Measurements from ENCODE around the gene TSPAN5. TPM values are rescaled to one million over a fixed set of nuclear protein-coding genes. Genes with fewer than 3 reads are reported as not detected.
"Not testable (repeated sequence)": the region's sequence is repeated elsewhere in the genome, so short reads cannot be mapped to it uniquely, and the experiment has no call there.

TSPAN5 gene
- 4.3 and 6.6 TPM in 2 replicates for total RNA-seq (2014; rRNA removed; shearing (Covaris generic))

- peaks cover 28% of the 10 kb centered on the region for H3K27me3 ChIP-seq (ENCODE audit: control insufficient read depth, insufficient read depth, low read length)
- DNase-seq = peak; percentile 93
- no peaks in the 10 kb centered on the region for H3K36me3 ChIP-seq (replicated peaks; ENCODE audit: control insufficient read depth, insufficient read depth, low read length)
- peak within 1 kb of the TSS; percentile 74 for H3K4me3 ChIP-seq (ENCODE audit: insufficient read depth, low read depth, low read length)
Measured at GRCh38 chr4:98658287-98659105, at the start of gene TSPAN5. Gene TSPAN5, minus strand, starts transcription at chr4:98658611.

GRCh38 chr4:98706935-98707334 lies 48.5 kb upstream of the TSPAN5 start:
- Histone ChIP-seq H3K27me3 (ENCODE audit: control insufficient read depth, insufficient read depth, low read length) (no peaks in the 10 kb centered on the region), H3K36me3 (replicated peaks; ENCODE audit: control insufficient read depth, insufficient read depth, low read length) (no peaks in the 10 kb centered on the region), H3K4me3 (ENCODE audit: insufficient read depth, low read depth, low read length) (no peak overlapping the region)
- no peak for DNase-seq

- no peak for DNase-seq
- Histone ChIP-seq H3K4me3 (ENCODE audit: insufficient read depth, low read depth, low read length) (no peak overlapping the region), H3K27me3 (ENCODE audit: control insufficient read depth, insufficient read depth, low read length) (no peaks in the 10 kb centered on the region), H3K36me3 (replicated peaks; ENCODE audit: control insufficient read depth, insufficient read depth, low read length) (no peaks in the 10 kb centered on the region)
Measured at GRCh38 chr4:98706200-98706813, 47.9 kb upstream of the TSPAN5 start.

DNA sequence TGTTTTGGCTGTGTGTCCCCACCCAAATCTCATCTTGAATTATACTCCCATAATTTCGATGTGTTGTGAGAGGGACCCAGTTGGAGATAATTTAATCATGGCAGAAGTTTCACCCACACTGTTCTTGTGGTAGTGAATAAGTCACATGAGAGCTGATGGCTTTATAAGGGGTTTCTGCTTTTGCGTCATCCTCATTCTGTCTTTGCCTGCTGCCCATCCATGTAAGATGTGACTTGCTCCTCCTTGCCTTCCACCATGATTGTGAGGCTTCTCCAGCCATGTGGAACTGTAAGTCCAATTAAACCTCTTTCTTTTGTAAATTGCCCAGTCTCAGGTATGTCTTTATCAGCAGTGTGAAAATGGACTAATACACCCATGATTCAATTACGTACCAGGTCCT lies 47.2 kb upstream of the TSPAN5 start:
- not testable (repeated sequence) for DNase-seq; H3K27me3 ChIP-seq (ENCODE audit: control insufficient read depth, insufficient read depth, low read length); H3K4me3 ChIP-seq (ENCODE audit: insufficient read depth, low read depth, low read length); H3K36me3 ChIP-seq (replicated peaks; ENCODE audit: control insufficient read depth, insufficient read depth, low read length)

- no peaks in the 10 kb centered on the region for H3K27me3 ChIP-seq (ENCODE audit: control insufficient read depth, insufficient read depth, low read length)
- no peaks in the 10 kb centered on the region for H3K36me3 ChIP-seq (replicated peaks; ENCODE audit: control insufficient read depth, insufficient read depth, low read length)
- no peak overlapping the region for H3K4me3 ChIP-seq (ENCODE audit: insufficient read depth, low read depth, low read length)
- no peak for DNase-seq
Measured at GRCh38 chr4:98700656-98701055, 42.2 kb upstream of the TSPAN5 start.

DNA sequence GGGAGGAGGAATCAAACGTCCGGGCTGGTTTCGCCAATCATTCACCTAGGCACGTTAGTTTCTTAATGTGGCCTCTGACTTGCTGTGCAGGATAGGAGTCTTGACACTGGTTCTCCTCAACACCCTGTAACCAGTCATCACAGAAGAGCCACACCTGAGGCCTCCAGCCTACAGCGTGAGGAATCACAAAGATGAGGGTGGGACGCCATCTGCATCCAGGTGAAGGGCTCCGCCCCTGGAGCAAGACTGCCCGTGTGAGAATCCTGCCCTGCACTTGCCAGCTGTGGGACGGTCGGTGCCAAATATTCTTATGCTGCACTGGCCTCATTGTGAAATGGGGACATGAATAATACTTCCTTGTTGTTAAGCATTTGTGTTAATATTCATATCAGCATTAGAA lies 35.7 kb upstream of the TSPAN5 start:
- Histone ChIP-seq H3K4me3 (ENCODE audit: insufficient read depth, low read depth, low read length) (no peak overlapping the region), H3K27me3 (ENCODE audit: control insufficient read depth, insufficient read depth, low read length) (no peaks in the 10 kb centered on the region), H3K36me3 (replicated peaks; ENCODE audit: control insufficient read depth, insufficient read depth, low read length) (no peaks in the 10 kb centered on the region)
- no peak for DNase-seq

- Histone ChIP-seq H3K36me3 (replicated peaks; ENCODE audit: control insufficient read depth, insufficient read depth, low read length) (no peaks in the 10 kb centered on the region), H3K27me3 (ENCODE audit: control insufficient read depth, insufficient read depth, low read length) (no peaks in the 10 kb centered on the region), H3K4me3 (ENCODE audit: insufficient read depth, low read depth, low read length) (no peak overlapping the region)
- DNase-seq = no peak
Measured at GRCh38 chr4:98692411-98692810, 34.0 kb upstream of the TSPAN5 start.

GRCh38 chr4:98691588-98691987 lies 33.2 kb upstream of the TSPAN5 start:
- DNase-seq = no peak
- H3K27me3 ChIP-seq (ENCODE audit: control insufficient read depth, insufficient read depth, low read length) = no peaks in the 10 kb centered on the region
- no peak overlapping the region for H3K4me3 ChIP-seq (ENCODE audit: insufficient read depth, low read depth, low read length)
- H3K36me3 ChIP-seq (replicated peaks; ENCODE audit: control insufficient read depth, insufficient read depth, low read length) = no peaks in the 10 kb centered on the region

DNA sequence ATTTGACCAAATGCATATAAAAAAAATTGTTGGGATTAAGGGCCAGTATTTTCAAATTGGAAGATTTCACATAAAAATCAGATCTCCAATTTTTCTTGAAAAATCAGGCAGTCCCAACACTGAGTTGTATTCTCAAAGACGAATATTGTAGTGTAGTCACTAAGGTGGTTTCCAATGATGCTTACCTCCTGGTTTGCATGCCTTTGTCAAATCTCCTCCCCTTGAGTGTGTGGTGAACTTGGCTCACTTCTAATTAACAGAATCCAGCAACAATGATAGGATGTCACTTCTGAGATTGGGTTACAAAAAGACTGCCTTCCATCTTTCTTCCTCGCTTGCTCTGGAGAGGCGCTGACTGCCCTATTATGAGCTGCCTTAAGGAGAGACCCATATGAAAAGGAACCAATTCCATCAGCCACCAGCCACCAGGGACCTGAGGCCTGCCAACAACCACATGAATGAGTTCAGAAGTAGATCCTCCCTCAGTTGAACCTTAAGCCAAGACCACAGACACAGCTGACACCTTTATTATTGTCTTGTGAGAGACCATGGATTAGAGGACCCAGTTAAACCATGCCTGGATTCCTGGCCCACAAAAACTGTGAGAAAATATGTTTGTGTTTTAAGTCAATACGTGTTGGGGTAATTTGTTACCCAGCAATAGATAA lies 31.2 kb upstream of the TSPAN5 start:
- DNase-seq = no peak
- no peaks in the 10 kb centered on the region for H3K27me3 ChIP-seq (ENCODE audit: control insufficient read depth, insufficient read depth, low read length)
- H3K4me3 ChIP-seq (ENCODE audit: insufficient read depth, low read depth, low read length) = no peak overlapping the region
- H3K36me3 ChIP-seq (replicated peaks; ENCODE audit: control insufficient read depth, insufficient read depth, low read length) = no peaks in the 10 kb centered on the region

DNA sequence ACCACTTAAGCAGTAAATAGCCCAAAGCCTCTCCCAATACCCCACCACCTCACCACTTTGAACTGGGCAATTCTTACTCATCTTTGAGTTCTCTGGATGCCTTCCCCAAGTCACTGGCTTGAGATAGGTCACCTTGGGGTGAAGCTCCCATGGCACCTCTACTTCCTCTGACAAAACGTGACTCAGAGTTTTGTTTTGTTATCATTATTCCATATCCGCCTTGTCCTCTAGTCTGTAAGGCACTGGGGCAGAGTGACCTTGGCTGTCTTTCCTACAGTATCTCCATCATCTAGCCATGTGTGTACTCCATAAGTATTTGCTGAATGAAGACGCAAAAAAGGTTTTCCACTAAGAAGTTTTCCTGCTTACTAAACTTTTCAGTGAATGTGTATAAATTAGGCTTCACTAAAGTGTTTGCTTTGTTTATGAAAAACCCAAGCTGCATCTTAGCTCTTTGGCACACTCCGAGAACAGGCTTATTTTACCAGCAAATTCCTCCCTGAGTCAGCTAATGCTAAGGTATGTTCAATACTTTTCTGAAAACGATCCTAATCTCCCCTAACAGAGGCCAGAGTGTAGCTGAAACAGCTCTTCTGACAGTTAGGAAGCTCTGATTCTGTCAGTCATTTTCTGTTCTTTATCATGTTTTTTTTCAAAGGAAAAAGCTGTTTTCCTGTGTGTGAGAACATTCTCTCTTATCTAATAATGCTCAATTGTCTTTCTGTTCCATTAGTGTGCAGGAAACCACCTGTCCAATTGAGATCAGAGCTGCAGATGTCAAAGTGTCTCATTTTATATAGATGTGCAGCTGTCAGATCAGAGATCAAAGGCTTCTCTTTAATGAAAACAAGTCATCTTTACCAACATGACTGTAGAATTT lies 30.2 kb upstream of the TSPAN5 start:
- H3K27me3 ChIP-seq (ENCODE audit: control insufficient read depth, insufficient read depth, low read length) = no peaks in the 10 kb centered on the region
- DNase-seq = no peak
- no peak overlapping the region for H3K4me3 ChIP-seq (ENCODE audit: insufficient read depth, low read depth, low read length)
- no peaks in the 10 kb centered on the region for H3K36me3 ChIP-seq (replicated peaks; ENCODE audit: control insufficient read depth, insufficient read depth, low read length)

DNA sequence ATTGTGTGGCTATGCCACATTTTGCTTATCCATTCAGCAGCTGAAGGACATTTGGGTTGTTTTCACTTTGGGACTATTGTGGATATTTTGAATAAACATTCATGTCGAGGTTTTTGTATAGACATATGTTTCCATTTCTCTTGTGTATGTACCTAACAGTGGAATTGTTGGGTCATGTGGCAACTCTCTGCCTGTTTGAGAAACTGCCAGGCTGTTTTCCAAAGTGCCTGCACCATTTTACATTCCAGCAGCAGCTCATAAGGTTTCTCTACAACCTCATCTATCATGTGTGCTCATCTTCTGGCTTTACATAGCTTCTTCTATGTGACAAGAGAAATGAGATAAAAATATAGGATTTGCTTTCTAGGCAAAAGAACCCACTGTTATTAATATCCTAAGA lies 29.5 kb upstream of the TSPAN5 start:
- Histone ChIP-seq H3K36me3 (replicated peaks; ENCODE audit: control insufficient read depth, insufficient read depth, low read length) (no peaks in the 10 kb centered on the region), H3K4me3 (ENCODE audit: insufficient read depth, low read depth, low read length) (no peak overlapping the region), H3K27me3 (ENCODE audit: control insufficient read depth, insufficient read depth, low read length) (no peaks in the 10 kb centered on the region)
- no peak for DNase-seq

DNA sequence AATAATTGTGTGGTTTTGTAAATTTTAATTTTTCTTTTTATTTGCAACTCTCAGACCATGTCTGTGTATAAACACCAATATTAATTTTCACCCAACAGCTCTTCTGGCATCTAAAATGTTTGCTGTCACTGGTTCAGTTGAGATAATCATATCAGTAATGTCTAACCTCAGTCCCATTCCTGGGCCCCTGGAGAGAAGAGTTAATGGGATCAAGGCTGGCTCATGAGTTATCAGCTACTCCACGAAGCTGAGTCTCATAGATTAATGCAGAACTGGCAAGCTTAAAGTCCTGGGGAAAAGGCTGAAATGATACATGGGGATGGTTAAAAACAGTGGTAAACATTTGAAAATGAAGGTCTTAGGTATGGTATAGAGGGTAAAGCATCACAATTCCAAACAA lies 28.4 kb upstream of the TSPAN5 start:
- no peak overlapping the region for H3K4me3 ChIP-seq (ENCODE audit: insufficient read depth, low read depth, low read length)
- no peaks in the 10 kb centered on the region for H3K27me3 ChIP-seq (ENCODE audit: control insufficient read depth, insufficient read depth, low read length)
- no peaks in the 10 kb centered on the region for H3K36me3 ChIP-seq (replicated peaks; ENCODE audit: control insufficient read depth, insufficient read depth, low read length)
- no peak for DNase-seq

DNA sequence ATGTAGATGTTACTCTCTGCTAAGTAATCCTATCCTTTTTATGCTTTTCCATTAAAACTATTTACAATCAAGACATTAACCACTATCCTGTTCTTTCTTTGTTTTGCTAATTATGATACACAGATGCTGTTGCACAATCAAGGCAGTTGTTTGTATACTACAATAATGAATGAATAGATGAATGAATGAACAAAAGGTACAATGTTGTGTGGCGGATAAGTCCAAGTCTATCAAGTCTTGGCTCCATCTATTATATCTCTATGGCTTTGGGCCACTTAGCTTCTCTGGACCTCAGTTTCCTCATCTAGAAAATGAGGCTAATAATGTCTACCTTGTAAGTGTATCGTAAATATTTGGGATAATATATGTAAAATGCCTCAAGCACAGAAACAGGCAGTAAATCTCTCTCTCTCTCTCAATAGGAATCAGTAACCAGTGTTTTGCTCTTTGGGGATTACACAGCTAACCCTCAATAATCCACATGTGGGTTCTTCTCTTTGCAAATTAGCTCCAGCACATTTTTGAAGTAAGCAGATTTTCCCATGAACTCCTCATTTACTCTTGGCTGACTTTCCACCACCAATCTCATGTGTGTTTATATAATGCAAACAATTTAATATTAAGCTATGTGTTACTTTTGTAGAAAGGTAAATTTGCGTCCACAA lies 27.8 kb upstream of the TSPAN5 start:
- no peaks in the 10 kb centered on the region for H3K36me3 ChIP-seq (replicated peaks; ENCODE audit: control insufficient read depth, insufficient read depth, low read length)
- no peaks in the 10 kb centered on the region for H3K27me3 ChIP-seq (ENCODE audit: control insufficient read depth, insufficient read depth, low read length)
- no peak for DNase-seq
- H3K4me3 ChIP-seq (ENCODE audit: insufficient read depth, low read depth, low read length) = no peak overlapping the region
